ENCODE results near the gene CYS1. TPM values are rescaled to one million over a fixed set of nuclear protein-coding genes. Genes with fewer than 3 reads are reported as not detected.

CYS1 gene
- total and polyA plus RNA-seq, 2 donors (not counting 3 experiments of a cell fraction or from before 2014, with no cell fraction given), result not detected

DNA sequence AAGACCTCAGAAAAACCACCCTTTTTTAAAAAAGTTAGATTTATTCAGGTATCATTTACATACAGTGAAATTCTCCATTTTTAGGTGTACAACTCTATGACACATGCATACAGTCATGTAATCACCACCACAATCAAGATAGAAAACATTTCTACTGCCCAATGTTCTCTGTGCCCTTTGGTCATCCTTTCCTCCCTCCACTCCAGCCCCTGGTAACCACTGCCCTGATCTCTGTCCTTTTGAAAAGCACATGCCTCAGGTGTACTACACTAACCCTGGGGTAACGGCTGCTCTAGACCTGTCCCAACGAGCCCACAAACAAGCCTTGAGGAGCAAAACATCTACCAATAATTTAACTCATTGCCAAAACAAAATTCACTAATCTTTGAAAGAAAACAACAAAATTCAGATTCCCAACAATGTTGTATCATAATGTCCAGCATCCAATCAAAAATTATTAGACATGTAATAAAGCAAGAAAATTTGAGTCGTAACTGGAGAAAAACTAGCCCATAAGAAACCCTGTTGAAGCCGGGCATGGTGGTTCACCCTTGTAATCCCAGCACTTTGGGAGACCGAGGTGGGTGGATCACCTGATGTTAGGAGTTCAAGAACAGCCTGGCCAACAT, 62.8 kb downstream of the CYS1 start:
- Histone ChIP-seq H2AFZ (ENCODE audit: low read depth, low read length) (no peak overlapping the region), H3K27ac (ENCODE audit: insufficient read depth, low read depth, low read length) (no peak overlapping the region), H4K20me1 (replicated peaks; ENCODE audit: control insufficient read depth, extremely low read depth, insufficient read depth, low read length) (no peaks in the 10 kb centered on the region), H3K36me3 (ENCODE audit: control insufficient read depth in 2 of 2, extremely low read depth in 1 of 2, insufficient read depth in 2 of 2, low read length in 2 of 2) (no peaks in the 10 kb centered on the region), H3K9me3 (replicated peaks; ENCODE audit: control insufficient read depth, insufficient read depth, low read length) (no peaks in the 10 kb centered on the region), H3K4me3 (replicated peaks in 1 of 3; ENCODE audit: insufficient read depth in 1 of 3, low read depth in 1 of 3, low read length in 3 of 3) (no peak overlapping the region), H3K9me1 (replicated peaks; ENCODE audit: control insufficient read depth, extremely low read depth, insufficient read depth, low read length) (no peaks in the 10 kb centered on the region), H3K4me1 (ENCODE audit: control insufficient read depth, extremely low read depth, insufficient read depth, low read length) (no peaks in the 10 kb centered on the region), H3K4me2 (ENCODE audit: insufficient read depth, low read length) (no peak overlapping the region), H3K27me3 (ENCODE audit: control insufficient read depth in 2 of 2, insufficient read depth in 2 of 2, low read length in 2 of 2) (peaks cover 0 to 2% of the 10 kb centered on the region in 2 experiments), H3K79me2 (ENCODE audit: control insufficient read depth, insufficient read depth, low read length) (no peaks in the 10 kb centered on the region), H3K9ac (replicated peaks; ENCODE audit: extremely low read depth, insufficient read depth, low read length) (no peak overlapping the region)
- TF ChIP-seq POLR2AphosphoS5 (IDR thresholded peaks at IDR 0.05; ENCODE audit: insufficient read depth, low read depth, low read length) (no peak), FOS (IDR thresholded peaks at IDR 0.05; ENCODE audit: borderline replicate concordance, insufficient read depth, low read length) (no peak), GATA2 (IDR thresholded peaks at IDR 0.05; ENCODE audit: insufficient read depth, insufficient read length, low read depth, low read length) (no peak), JUN (IDR thresholded peaks at IDR 0.05; ENCODE audit: borderline replicate concordance, insufficient read depth, insufficient read length, low read depth) (no peak), POLR2A (IDR thresholded peaks at IDR 0.05; ENCODE audit: low read depth, low read length) (no peak)
- intact Hi-C loops (cut with micrococcal nuclease), result no loop called here
- FAIRE-seq (no peak), DNase-seq (ENCODE audit: low read depth, low spot score) (no peak)
- no TSS peak for BruUV-seq (replicated peaks)
- ChIA-PET CTCF (interaction anchor here (0.8 to 16.1 kb wide), 4 partner anchors 13 to 203 kb away, joined by 3 to 151 read pairs (median 4); no protein-coding TSS in a partner anchor), POLR2A (no interaction called here)
- dilution Hi-C loops (cut with MboI; ENCODE audit: extremely low pct_ligation_motif_present, low sequenced_read_pairs), result no loop called here

GRCh38 chr2:10016802-10017258, 63.4 kb downstream of the CYS1 start:
- BruUV-seq (replicated peaks), result no TSS peak
- H3K27me3 ChIP-seq (ENCODE audit: control insufficient read depth in 2 of 2, insufficient read depth in 2 of 2, low read length in 2 of 2), result peaks cover 0 to 2% of the 10 kb centered on the region in 2 experiments
- H3K9me3 ChIP-seq (replicated peaks; ENCODE audit: control insufficient read depth, insufficient read depth, low read length), result no peaks in the 10 kb centered on the region
- H3K9ac ChIP-seq (replicated peaks; ENCODE audit: extremely low read depth, insufficient read depth, low read length), result no peak overlapping the region
- H3K79me2 ChIP-seq (ENCODE audit: control insufficient read depth, insufficient read depth, low read length), result no peaks in the 10 kb centered on the region
- H3K27ac ChIP-seq (ENCODE audit: insufficient read depth, low read depth, low read length), result no peak overlapping the region
- no peaks in the 10 kb centered on the region for H3K36me3 ChIP-seq (ENCODE audit: control insufficient read depth in 2 of 2, extremely low read depth in 1 of 2, insufficient read depth in 2 of 2, low read length in 2 of 2)
- no peaks in the 10 kb centered on the region for H3K9me1 ChIP-seq (replicated peaks; ENCODE audit: control insufficient read depth, extremely low read depth, insufficient read depth, low read length)
- no peak overlapping the region for H3K4me3 ChIP-seq (replicated peaks in 1 of 3; ENCODE audit: insufficient read depth in 1 of 3, low read depth in 1 of 3, low read length in 3 of 3)
- no peaks in the 10 kb centered on the region for H4K20me1 ChIP-seq (replicated peaks; ENCODE audit: control insufficient read depth, extremely low read depth, insufficient read depth, low read length)
- intact Hi-C loops (cut with micrococcal nuclease) (no loop called here), dilution Hi-C loops (cut with MboI; ENCODE audit: extremely low pct_ligation_motif_present, low sequenced_read_pairs) (no loop called here)
- TF ChIP-seq, protein P1, sequence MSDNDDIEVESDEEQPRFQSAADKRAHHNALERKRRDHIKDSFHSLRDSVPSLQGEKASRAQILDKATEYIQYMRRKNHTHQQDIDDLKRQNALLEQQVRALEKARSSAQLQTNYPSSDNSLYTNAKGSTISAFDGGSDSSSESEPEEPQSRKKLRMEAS (IDR thresholded peaks at IDR 0.05; ENCODE audit: insufficient read depth, insufficient read length), result no peak
- CTCF ChIA-PET, result interaction anchor here (1.2 to 16.1 kb wide), 3 partner anchors 32 to 203 kb away, joined by 3 to 151 read pairs (median 5); no protein-coding TSS in a partner anchor
- FAIRE-seq (no peak), DNase-seq (ENCODE audit: low read depth, low spot score) (no peak)
- POLR2A ChIA-PET, result no interaction called here
- H3K4me2 ChIP-seq (ENCODE audit: insufficient read depth, low read length), result no peak overlapping the region
- H2AFZ ChIP-seq (ENCODE audit: low read depth, low read length), result no peak overlapping the region
- H3K4me1 ChIP-seq (ENCODE audit: control insufficient read depth, extremely low read depth, insufficient read depth, low read length), result no peaks in the 10 kb centered on the region

Measured in endothelial cell of umbilical vein (primary cell).